Stomach (tissue), 9 donors: Measurements from ENCODE around the gene ANXA9. TPM values are rescaled to one million over a fixed set of nuclear protein-coding genes. Genes with fewer than 3 reads are reported as not detected.

Source experiments
- DNase-seq, 2 donors: peaks; one replicate each; pipeline versions ENCODE4 v3.0.0 to v3.0.0-alpha.2; 2013 to 2019
- H3K27ac ChIP-seq, 5 donors: fragments of 200-600 bp in 4 of 5; sonication (generic) in 4 of 5; one replicate each; pipeline ENCODE4 v1.5.1; 2013 to 2019; ENCODE audit warnings: mild to moderate bottlenecking in 1 of 5, moderate library complexity in 1 of 5
- H3K27me3 ChIP-seq, 3 donors: fragments of 200-600 bp; sonication (generic); one replicate each; pipeline ENCODE4 v1.5.1; 2017 to 2019; ENCODE audit warnings: mixed run types in 1 of 3
- H3K36me3 ChIP-seq, 4 donors: fragments of 200-600 bp; sonication (generic); 1 replicate in 3 of 4; 2 replicates in 1 of 4; pipeline ENCODE4 v1.5.1; 2016 to 2019
- H3K4me1 ChIP-seq, 4 donors: fragments of 200-600 bp; sonication (generic); one replicate each; pipeline ENCODE4 v1.5.1; 2016 to 2019
- H3K4me3 ChIP-seq, 4 donors: fragments of 200-600 bp; sonication (generic) in 3 of 4; one replicate each; pipeline ENCODE4 v1.5.1; 2016 to 2019; ENCODE audit warnings: mild to moderate bottlenecking in 1 of 4
- H3K9me3 ChIP-seq, 4 donors: fragments of 200-600 bp; sonication (generic); one replicate each; pipeline ENCODE4 v1.5.1; 2016 to 2019
- EP300 ChIP-seq: sonication (generic); formaldehyde crosslinking; IDR thresholded peaks from one replicate; pipeline ENCODE4 v1.6.1; 2017; ENCODE audit warnings: antibody characterized with exemption
- POLR2A ChIP-seq, 4 donors: fragments of 450-650 bp; IDR thresholded peaks; one replicate each; pipeline ENCODE4 v1.6.1; 2016; ENCODE audit warnings: antibody characterized with exemption in 4 of 4, control low read depth in 2 of 4, mild to moderate bottlenecking in 1 of 4, moderate library complexity in 1 of 4
- POLR2AphosphoS5 ChIP-seq, 3 donors: sonication (generic); formaldehyde crosslinking; IDR thresholded peaks; one replicate each; pipeline ENCODE4 v1.6.1; 2016; ENCODE audit warnings: antibody characterized with exemption in 3 of 3
- WGBS, 5 donors: extraction: QIAGEN DNeasy Blood & Tissue Kit in 3 of 5; methylation state at CpG; one replicate each; pipeline versions ENCODE4 v1.1.5 to v1.1.7; 2013 to 2018; 5-methylcytosine and 5-hydroxymethylcytosine counted together
- intact Hi-C: fragments of 100-400 bp; cut with DNase I; formaldehyde crosslinking; loops from one replicate; pipeline ENCODE4 v1.15.1; 2023; ENCODE audit warnings: low total_unique reads
- polyA plus RNA-seq, 3 donors: library from polyadenylated mRNA; stranded (reverse); fragments of 200-250 nt; gene quantifications; one replicate each; pipeline ENCODE4 v1.2.3, GENCODE V29; 2013
- total RNA-seq, 5 donors: library from RNA; depleted of rRNA; stranded (reverse); fragments of >200 nt; gene quantifications; one replicate each; pipeline versions ENCODE4 v1.1.0 to v1.2.3, GENCODE V29; 2014 to 2016
- TF ChIP-seq, protein P1 (sequence below), 7 experiments: fragments of 450-650 bp in 4 of 7; fragments of 200-600 bp in 3 of 7; sonication (generic) in 3 of 7; IDR thresholded peaks; one replicate each; pipeline ENCODE4 v1.5.1; 2016 to 2019; ENCODE audit warnings: antibody characterized with exemption in 7 of 7, control low read depth in 2 of 7, mild to moderate bottlenecking in 1 of 7
- donor health status: healthy with polysubstance abuse.
- donor health status: Bipolar disorder and iron deficiency.
- donor health status: healthy.

Gene ANXA9
- total and polyA plus RNA-seq, 8 donors, result 0.44 to 0.63 (median 0.46) TPM; not detected in 5

DNA sequence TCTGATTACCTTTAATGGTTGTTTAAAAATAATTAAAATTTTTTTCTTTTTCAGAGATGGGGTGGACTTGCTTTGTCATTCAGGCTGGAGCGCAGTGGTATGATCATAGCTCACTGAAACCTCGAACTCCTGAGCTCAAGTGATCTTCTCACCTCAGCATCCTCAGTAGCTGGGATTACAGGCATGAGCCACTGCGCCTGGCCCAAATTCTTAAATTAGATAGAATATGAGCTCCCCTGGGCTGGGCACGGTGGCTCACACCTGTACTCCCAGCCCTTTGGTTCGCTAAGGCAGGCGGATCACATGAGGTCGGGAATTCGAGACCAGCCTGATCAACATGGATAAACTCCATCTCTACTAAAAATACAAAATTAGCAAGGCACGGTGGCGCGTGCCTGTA is 24.4 kb upstream of the ANXA9 start:
- H3K4me3 ChIP-seq, result no peak overlapping the region
- TF ChIP-seq POLR2AphosphoS5 (IDR thresholded peaks at IDR 0.05) (no peak), POLR2A (IDR thresholded peaks at IDR 0.05) (no peak), EP300 (no peak)
- TF ChIP-seq, protein P1, sequence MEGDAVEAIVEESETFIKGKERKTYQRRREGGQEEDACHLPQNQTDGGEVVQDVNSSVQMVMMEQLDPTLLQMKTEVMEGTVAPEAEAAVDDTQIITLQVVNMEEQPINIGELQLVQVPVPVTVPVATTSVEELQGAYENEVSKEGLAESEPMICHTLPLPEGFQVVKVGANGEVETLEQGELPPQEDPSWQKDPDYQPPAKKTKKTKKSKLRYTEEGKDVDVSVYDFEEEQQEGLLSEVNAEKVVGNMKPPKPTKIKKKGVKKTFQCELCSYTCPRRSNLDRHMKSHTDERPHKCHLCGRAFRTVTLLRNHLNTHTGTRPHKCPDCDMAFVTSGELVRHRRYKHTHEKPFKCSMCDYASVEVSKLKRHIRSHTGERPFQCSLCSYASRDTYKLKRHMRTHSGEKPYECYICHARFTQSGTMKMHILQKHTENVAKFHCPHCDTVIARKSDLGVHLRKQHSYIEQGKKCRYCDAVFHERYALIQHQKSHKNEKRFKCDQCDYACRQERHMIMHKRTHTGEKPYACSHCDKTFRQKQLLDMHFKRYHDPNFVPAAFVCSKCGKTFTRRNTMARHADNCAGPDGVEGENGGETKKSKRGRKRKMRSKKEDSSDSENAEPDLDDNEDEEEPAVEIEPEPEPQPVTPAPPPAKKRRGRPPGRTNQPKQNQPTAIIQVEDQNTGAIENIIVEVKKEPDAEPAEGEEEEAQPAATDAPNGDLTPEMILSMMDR (IDR thresholded peaks at IDR 0.05), result no peak
- H3K9me3 ChIP-seq, result no peaks in the 10 kb centered on the region
- no peak overlapping the region for H3K27ac ChIP-seq
- intact Hi-C loops, result no loop called here
- H3K4me1 ChIP-seq, result peaks cover 0 to 3% (median 0%) of the 10 kb centered on the region in 4 donors
- 96 to 98% (median 97%) methylated on average over 11 of the region's 11 CpGs for WGBS, 5 donors
- H3K27me3 ChIP-seq, result no peaks in the 10 kb centered on the region
- peaks cover 48 to 100% (median 99%) of the 10 kb centered on the region in 4 donors for H3K36me3 ChIP-seq
- no peak for DNase-seq

DNA sequence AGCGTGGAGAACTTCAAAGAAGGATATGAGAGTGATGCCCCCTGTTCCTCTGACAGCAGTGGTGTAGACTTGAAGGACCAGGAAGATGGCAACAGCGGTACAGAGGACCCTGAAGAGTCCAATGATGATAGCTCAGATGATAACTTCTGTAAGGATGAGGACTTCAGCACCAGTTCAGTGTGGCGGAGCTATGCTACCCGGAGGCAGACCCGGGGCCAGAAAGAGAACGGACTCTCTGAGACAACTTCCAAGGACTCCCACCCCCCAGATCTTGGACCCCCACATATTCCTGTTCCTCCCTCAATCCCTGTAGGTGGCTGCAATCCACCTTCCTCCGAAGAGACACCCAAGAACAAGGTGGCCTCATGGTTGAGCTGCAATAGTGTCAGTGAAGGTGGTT is 21.4 kb upstream of the ANXA9 start:
- no peaks in the 10 kb centered on the region for H3K27me3 ChIP-seq
- DNase-seq, result no peak
- no peak overlapping the region for H3K27ac ChIP-seq
- H3K4me3 ChIP-seq, result no peak overlapping the region
- TF ChIP-seq POLR2AphosphoS5 (IDR thresholded peaks at IDR 0.05) (no peak), POLR2A (IDR thresholded peaks at IDR 0.05) (no peak), EP300 (no peak)
- TF ChIP-seq, protein P1 (IDR thresholded peaks at IDR 0.05), result no peak
- H3K36me3 ChIP-seq, result peaks cover 62 to 100% (median 99%) of the 10 kb centered on the region in 4 donors
- no peaks in the 10 kb centered on the region for H3K9me3 ChIP-seq
- intact Hi-C loops, result no loop called here
- H3K4me1 ChIP-seq, result peaks cover 0 to 7% (median 0%) of the 10 kb centered on the region in 4 donors
- WGBS, 5 donors, result 95 to 99% (median 96%) methylated on average over 7 of the region's 7 CpGs

DNA sequence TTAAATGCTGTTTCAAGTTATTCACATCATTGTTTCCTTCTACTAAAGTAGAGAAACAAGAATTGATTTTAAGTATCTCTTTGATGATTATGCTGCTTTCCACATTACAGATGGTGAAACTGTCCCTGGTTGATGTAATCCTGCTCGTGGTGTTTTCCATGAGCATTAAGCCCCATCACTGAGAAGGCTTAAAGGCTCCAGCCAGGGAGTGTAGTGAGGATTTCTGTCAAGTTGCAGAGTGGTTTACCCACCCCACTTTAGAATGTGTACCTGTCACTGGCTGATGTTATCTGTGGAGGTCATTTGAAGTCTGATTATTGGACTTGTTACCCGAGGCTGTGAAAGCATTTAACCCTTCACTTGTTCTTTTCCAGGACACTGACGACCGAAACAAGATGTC is 20.3 kb upstream of the ANXA9 start:
- Histone ChIP-seq H3K36me3 (peaks cover 73 to 100% (median 99%) of the 10 kb centered on the region in 4 donors), H3K27ac (no peak overlapping the region), H3K9me3 (no peaks in the 10 kb centered on the region), H3K4me1 (peaks cover 0 to 7% (median 0%) of the 10 kb centered on the region in 4 donors), H3K4me3 (no peak overlapping the region), H3K27me3 (no peaks in the 10 kb centered on the region)
- no peak for DNase-seq
- intact Hi-C loops, result no loop called here
- WGBS, 5 donors, result 50 to 61% (median 55%) methylated on average over 4 of the region's 4 CpGs
- TF ChIP-seq POLR2A (IDR thresholded peaks at IDR 0.05) (no peak), EP300 (no peak), POLR2AphosphoS5 (IDR thresholded peaks at IDR 0.05) (no peak)
- TF ChIP-seq, protein P1 (IDR thresholded peaks at IDR 0.05), result no peak

DNA sequence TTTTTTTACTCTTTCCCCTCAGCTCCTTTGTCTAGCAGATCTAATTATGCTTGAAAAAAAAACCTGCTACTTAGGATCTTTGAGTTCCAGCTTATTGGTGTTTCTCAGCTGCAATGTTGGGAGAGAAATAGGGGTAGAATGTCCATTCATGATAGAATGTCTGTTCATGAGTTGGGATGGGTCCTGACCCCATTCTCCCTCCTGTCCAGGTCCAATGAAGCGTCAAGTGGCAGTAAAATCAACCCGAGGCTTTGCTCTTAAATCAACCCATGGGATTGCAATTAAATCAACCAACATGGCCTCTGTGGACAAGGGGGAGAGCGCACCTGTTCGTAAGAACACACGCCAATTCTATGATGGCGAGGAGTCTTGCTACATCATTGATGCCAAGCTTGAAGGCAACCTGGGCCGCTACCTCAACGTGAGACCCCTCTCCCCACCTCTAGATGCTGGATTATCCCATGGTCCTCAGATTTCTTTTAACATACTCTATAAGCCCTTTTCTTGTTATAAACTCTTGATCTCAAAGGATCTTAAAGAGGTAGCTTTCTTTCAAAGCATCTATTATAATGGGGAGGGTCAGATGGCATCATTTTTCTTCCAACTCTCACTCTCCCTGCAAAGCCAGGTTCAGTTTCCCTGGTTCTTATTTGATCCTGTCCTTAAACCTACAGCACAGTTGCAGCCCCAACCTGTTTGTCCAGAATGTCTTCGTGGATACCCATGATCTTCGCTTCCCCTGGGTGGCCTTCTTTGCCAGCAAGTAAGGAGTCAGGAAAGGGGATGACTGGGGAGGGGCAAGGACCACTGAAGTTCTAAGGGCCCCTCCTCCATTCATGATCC is 18.6 kb upstream of the ANXA9 start:
- H3K36me3 ChIP-seq, result peaks cover 86 to 100% (median 100%) of the 10 kb centered on the region in 4 donors
- WGBS, 5 donors, result 87 to 98% (median 91%) methylated on average over 9 to 10 of the region's 10 CpGs
- intact Hi-C loops, result no loop called here

More for the DNA sequence above, 18.6 kb upstream of the ANXA9 start:
- Histone ChIP-seq H3K4me1 (peaks cover 0 to 10% (median 5%) of the 10 kb centered on the region in 4 donors), H3K27ac (no peak overlapping the region), H3K9me3 (no peaks in the 10 kb centered on the region), H3K27me3 (no peaks in the 10 kb centered on the region), H3K4me3 (no peak overlapping the region)
- TF ChIP-seq POLR2A (IDR thresholded peaks at IDR 0.05), result no peak
- TF ChIP-seq EP300, result no peak
- TF ChIP-seq POLR2AphosphoS5 (IDR thresholded peaks at IDR 0.05), result no peak
- TF ChIP-seq, protein P1 (IDR thresholded peaks at IDR 0.05), result no peak
- DNase-seq, result no peak
